ENCODE results near the gene SPRR4.
"Not testable (repeated sequence)": the region's sequence is repeated elsewhere in the genome, so short reads cannot be mapped to it uniquely, and the experiment has no call there.

SPRR4 gene

GRCh38 chr1:153001382-153001781 lies 30.9 kb downstream of the SPRR4 start, which contains the start of gene SPRR3:
Gene SPRR3, plus strand, starts transcription at chr1:153001749. Its CDS starts 1,272 bp downstream, at chr1:153003021.
- H3K27ac ChIP-seq: no peak within 1 kb of the TSS
- no peak for TF ChIP-seq ZFX (IDR thresholded peaks at IDR 0.05)
- TF ChIP-seq, protein P1, sequence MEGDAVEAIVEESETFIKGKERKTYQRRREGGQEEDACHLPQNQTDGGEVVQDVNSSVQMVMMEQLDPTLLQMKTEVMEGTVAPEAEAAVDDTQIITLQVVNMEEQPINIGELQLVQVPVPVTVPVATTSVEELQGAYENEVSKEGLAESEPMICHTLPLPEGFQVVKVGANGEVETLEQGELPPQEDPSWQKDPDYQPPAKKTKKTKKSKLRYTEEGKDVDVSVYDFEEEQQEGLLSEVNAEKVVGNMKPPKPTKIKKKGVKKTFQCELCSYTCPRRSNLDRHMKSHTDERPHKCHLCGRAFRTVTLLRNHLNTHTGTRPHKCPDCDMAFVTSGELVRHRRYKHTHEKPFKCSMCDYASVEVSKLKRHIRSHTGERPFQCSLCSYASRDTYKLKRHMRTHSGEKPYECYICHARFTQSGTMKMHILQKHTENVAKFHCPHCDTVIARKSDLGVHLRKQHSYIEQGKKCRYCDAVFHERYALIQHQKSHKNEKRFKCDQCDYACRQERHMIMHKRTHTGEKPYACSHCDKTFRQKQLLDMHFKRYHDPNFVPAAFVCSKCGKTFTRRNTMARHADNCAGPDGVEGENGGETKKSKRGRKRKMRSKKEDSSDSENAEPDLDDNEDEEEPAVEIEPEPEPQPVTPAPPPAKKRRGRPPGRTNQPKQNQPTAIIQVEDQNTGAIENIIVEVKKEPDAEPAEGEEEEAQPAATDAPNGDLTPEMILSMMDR (conservative IDR thresholded peaks at IDR 0.05): no peak

DNA sequence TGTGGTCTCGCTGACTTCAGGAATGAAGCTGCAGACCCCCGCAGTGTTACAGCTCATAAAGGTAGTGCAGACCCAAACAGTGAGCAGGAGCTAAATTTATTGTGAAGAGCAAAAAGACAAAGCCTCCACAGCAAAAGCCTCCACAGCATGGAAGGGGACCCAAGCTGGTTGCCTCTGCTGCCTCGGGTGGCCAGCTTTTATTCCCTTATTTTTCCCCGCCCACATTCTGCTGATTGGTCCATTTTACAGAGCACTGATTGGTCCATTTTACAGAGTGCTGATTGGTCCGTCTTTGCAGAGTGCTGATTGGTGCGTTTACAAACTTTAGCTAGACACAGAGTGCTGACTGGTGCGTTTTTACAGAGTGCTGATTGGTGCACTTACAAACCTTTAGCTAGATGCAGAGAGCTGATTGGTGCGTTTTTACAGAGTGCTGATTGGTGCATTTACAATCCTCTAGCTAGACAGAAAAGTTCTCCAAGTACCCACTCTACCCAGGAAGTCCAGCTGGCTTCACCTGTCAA lies 40.8 kb downstream of the SPRR4 start:
- not testable (repeated sequence) for H3K27ac ChIP-seq

DNA sequence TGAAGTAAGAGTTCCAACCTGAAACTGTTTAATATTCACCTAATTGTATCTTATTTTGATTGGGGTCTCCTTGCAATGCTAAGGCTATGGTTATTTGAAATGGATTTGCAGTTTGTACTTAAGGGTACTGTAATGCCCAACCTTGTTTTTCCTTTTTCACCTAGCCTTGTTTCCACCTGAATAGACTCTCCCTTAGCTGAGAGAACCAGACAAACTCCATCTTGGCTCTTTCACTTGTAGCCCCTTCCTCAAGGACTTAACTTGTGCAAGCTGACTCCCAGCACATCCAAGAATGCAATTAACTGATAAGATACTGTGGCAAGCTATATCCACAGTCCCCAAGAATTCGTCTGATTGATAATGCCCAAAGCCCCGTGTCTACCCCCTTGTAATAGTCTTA lies 51.4 kb downstream of the SPRR4 start:
- not testable (repeated sequence) for H3K27ac ChIP-seq
